IPS-18c (cell line): Measurements from ENCODE around the gene XRN2.

Experiments used
- H3K4me3 ChIP-seq: 2 replicates; pipeline ENCODE4 v1.7.0; 2013; ENCODE audit warnings: low read depth, mild to moderate bottlenecking, low read length, moderate library complexity; ENCODE audit not compliant: insufficient read depth
- H3K9me3 ChIP-seq: one replicate; pipeline ENCODE4 v1.6.1; 2013; ENCODE audit warnings: mild to moderate bottlenecking, low read length, moderate library complexity; ENCODE audit not compliant: control insufficient read depth, insufficient read depth

The XRN2 gene

GRCh38 chr20:21430020-21430419 is 126.9 kb downstream of the XRN2 start:
- Histone ChIP-seq H3K9me3 (no peaks in the 10 kb centered on the region), H3K4me3 (no peak overlapping the region)

GRCh38 chr20:21432911-21433310 is 129.8 kb downstream of the XRN2 start:
- Histone ChIP-seq H3K4me3 (no peak overlapping the region), H3K9me3 (no peaks in the 10 kb centered on the region)

GRCh38 chr20:21433329-21433890 is 130.3 kb downstream of the XRN2 start:
- no peak overlapping the region for H3K4me3 ChIP-seq
- no peaks in the 10 kb centered on the region for H3K9me3 ChIP-seq

- Histone ChIP-seq H3K4me3 (no peak overlapping the region), H3K9me3 (no peaks in the 10 kb centered on the region)
Observed at GRCh38 chr20:21435576-21435975, 132.4 kb downstream of the XRN2 start.

- Histone ChIP-seq H3K9me3 (no peaks in the 10 kb centered on the region), H3K4me3 (no peak overlapping the region)
Observed at GRCh38 chr20:21436205-21436604, 133.1 kb downstream of the XRN2 start.

GRCh38 chr20:21437248-21437647 is 134.1 kb downstream of the XRN2 start:
- no peaks in the 10 kb centered on the region for H3K9me3 ChIP-seq
- no peak overlapping the region for H3K4me3 ChIP-seq

GRCh38 chr20:21437816-21438215 is 134.7 kb downstream of the XRN2 start:
- H3K9me3 ChIP-seq = no peaks in the 10 kb centered on the region

More at GRCh38 chr20:21437816-21438215, 134.7 kb downstream of the XRN2 start:
- no peak overlapping the region for H3K4me3 ChIP-seq
